OCI-LY1 (cell line): ENCODE measurements around the gene ARL10.

ENCODE experiments used
- H2AFZ ChIP-seq: fragments of 200-600 bp; sonication (generic), shearing (Covaris generic); 2 replicates; pipeline ENCODE4 v1.6.0; 2014; ENCODE audit warnings: antibody characterized with exemption, mild to moderate bottlenecking, low read length
- H3F3A ChIP-seq: fragments of 200-600 bp; sonication (generic), shearing (Covaris generic); 2 replicates; pipeline ENCODE4 v1.6.0; 2014; ENCODE audit warnings: mild to moderate bottlenecking, antibody characterized with exemption, low read length, moderate library complexity; ENCODE audit not compliant: insufficient read depth
- H3K27ac ChIP-seq: fragments of 200-600 bp; sonication (generic); 2 replicates; pipeline ENCODE4 v1.5.1; 2014; ENCODE audit warnings: low read length, mixed run types, mild to moderate bottlenecking, low read depth; ENCODE audit not compliant: poor library complexity, severe bottlenecking
- H3K27me3 ChIP-seq: fragments of 200-600 bp; sonication (generic); 2 replicates; pipeline ENCODE4 v1.6.0; 2014; ENCODE audit warnings: antibody characterized with exemption, mild to moderate bottlenecking, low read length, moderate library complexity; ENCODE audit not compliant: insufficient read depth
- H3K36me3 ChIP-seq: fragments of 200-600 bp; sonication (generic); 2 replicates; pipeline ENCODE4 v1.6.1; 2014; ENCODE audit warnings: mild to moderate bottlenecking, antibody characterized with exemption, low read length, moderate library complexity, mixed read lengths; ENCODE audit not compliant: insufficient read depth
- H3K4me1 ChIP-seq: fragments of 200-600 bp; sonication (generic); 2 replicates; pipeline ENCODE4 v1.5.1; 2014; ENCODE audit warnings: mild to moderate bottlenecking, low read length, moderate library complexity; ENCODE audit not compliant: insufficient read depth, severe bottlenecking
- H3K4me2 ChIP-seq: fragments of 200-600 bp; sonication (generic), shearing (Covaris generic); 2 replicates; pipeline ENCODE4 v1.6.1; 2014; ENCODE audit warnings: low read length
- H3K4me3 ChIP-seq: fragments of 200-600 bp; sonication (generic); 2 replicates; pipeline ENCODE4 v1.5.1; 2014; ENCODE audit warnings: low read length, low read depth, mild to moderate bottlenecking, mixed read lengths; ENCODE audit not compliant: poor library complexity, severe bottlenecking
- H3K79me2 ChIP-seq: fragments of 200-600 bp; shearing (Covaris generic); 2 replicates; pipeline ENCODE4 v1.6.1; 2016; ENCODE audit warnings: mixed run types, low read length, mixed read lengths; ENCODE audit not compliant: insufficient read depth
- H3K9ac ChIP-seq: fragments of 200-600 bp; sonication (generic), shearing (Covaris generic); 2 replicates; pipeline ENCODE4 v1.6.1; 2014; ENCODE audit warnings: mild to moderate bottlenecking, low read length, mixed read lengths
- H3K9me2 ChIP-seq: fragments of 200-600 bp; sonication (generic), shearing (Covaris generic); 2 replicates; pipeline ENCODE4 v1.6.1; 2014; ENCODE audit warnings: low read depth, mild to moderate bottlenecking, low read length, mixed read lengths
- H3K9me3 ChIP-seq: fragments of 200-600 bp; shearing (Covaris generic); 2 replicates; pipeline ENCODE4 v1.6.1; 2014; ENCODE audit warnings: low read length, mixed read lengths
- H4K20me1 ChIP-seq: fragments of 200-600 bp; sonication (generic), shearing (Covaris generic); 2 replicates; pipeline ENCODE4 v1.6.0; 2016; ENCODE audit warnings: mild to moderate bottlenecking, low read length; ENCODE audit not compliant: insufficient read depth
- EZH2 ChIP-seq: fragments of 200-600 bp; sonication (generic), shearing (Covaris generic); IDR thresholded peaks from 2 replicates; pipeline ENCODE4 v1.8.0; 2017; ENCODE audit warnings: borderline replicate concordance, mixed run types, mild to moderate bottlenecking, antibody characterized with exemption, low read length, moderate library complexity, mixed read lengths
- TF ChIP-seq, protein P1 (sequence below): fragments of 200-600 bp; sonication (generic), shearing (Covaris generic); IDR thresholded peaks from 2 replicates; pipeline ENCODE4 v1.5.1; 2017; ENCODE audit warnings: mild to moderate bottlenecking, antibody characterized with exemption, low read length, moderate library complexity, mixed read lengths

ARL10 gene

DNA sequence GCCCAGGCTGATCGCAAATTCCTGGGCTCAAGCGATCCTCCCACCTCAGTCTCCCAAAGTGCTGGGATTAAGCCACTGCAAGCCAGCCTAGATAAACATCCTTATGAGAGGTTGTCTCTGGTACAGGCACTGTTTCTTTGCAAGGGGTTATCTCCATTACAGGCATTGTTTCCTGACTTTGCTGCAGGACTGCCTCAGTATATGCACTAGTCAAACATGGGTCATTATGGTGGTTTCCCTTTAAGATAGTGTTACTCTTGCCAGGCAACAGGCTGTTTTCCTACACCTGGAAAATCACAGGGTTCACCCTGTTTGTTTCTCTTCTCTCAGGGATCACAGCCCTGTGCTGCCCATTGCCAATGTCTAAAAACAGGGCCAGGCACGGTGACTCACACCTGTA lies 58.9 kb downstream of the ARL10 start:
- H4K20me1 ChIP-seq: no peaks in the 10 kb centered on the region
- no peak overlapping the region for H2AFZ ChIP-seq
- H3K36me3 ChIP-seq: no peaks in the 10 kb centered on the region; the same call in 1 of the 2 replicates
- no peak overlapping the region for H3K4me2 ChIP-seq
- no peak overlapping the region for H3K4me3 ChIP-seq
- no peak overlapping the region for H3K9ac ChIP-seq
- peaks cover 6% of the 10 kb centered on the region; the same call in 1 of the 2 replicates for H3K27me3 ChIP-seq
- H3K27ac ChIP-seq: no peak overlapping the region
- no peaks in the 10 kb centered on the region for H3K4me1 ChIP-seq
- H3F3A ChIP-seq: no peaks in the 10 kb centered on the region
- no peaks in the 10 kb centered on the region for H3K79me2 ChIP-seq
- H3K9me2 ChIP-seq: no peaks in the 10 kb centered on the region
- TF ChIP-seq, protein P1, sequence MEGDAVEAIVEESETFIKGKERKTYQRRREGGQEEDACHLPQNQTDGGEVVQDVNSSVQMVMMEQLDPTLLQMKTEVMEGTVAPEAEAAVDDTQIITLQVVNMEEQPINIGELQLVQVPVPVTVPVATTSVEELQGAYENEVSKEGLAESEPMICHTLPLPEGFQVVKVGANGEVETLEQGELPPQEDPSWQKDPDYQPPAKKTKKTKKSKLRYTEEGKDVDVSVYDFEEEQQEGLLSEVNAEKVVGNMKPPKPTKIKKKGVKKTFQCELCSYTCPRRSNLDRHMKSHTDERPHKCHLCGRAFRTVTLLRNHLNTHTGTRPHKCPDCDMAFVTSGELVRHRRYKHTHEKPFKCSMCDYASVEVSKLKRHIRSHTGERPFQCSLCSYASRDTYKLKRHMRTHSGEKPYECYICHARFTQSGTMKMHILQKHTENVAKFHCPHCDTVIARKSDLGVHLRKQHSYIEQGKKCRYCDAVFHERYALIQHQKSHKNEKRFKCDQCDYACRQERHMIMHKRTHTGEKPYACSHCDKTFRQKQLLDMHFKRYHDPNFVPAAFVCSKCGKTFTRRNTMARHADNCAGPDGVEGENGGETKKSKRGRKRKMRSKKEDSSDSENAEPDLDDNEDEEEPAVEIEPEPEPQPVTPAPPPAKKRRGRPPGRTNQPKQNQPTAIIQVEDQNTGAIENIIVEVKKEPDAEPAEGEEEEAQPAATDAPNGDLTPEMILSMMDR: no peak
- no peak for TF ChIP-seq EZH2
- peaks cover 8% of the 10 kb centered on the region; the same call in 1 of the 2 replicates for H3K9me3 ChIP-seq

DNA sequence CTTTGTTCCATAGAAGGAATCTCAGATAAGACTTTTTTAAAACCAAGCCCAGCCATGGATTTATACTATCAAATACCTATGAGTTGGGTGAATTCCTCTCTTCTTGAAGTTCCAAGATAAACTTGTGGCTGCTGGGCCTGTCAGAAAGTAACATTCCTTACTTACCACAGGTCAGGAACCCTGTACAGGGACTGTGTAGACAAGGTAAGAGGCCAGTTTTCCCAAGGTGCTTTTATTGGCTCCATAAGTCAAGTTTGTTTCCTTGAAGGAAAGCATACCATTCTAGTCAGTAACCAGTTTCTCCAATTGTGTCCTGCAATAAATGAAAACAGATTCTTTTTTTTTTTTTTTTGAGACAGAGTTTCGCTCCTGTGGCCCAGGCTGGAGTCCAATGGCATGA lies 59.9 kb downstream of the ARL10 start:
- Histone ChIP-seq H3K4me3 (no peak overlapping the region), H3K4me2 (no peak overlapping the region), H4K20me1 (no peaks in the 10 kb centered on the region)

DNA sequence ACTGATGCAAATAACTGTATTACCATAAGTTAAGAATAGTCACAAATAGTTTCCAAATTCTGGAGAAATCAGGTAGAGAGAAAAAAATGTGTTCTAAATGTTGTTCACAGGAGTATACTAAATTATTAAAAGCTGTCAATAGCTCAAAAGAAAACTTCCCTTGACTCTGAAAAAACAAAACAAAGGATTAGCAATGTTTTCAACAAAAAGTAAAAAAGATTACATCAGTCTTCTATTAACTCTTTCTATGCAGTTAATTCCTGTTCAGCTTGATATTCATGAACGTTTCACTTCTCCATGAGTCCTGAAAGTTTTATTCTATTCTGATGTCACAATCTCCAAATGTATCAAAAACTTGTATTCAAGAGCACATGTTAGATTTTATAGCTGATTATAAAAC lies 60.5 kb downstream of the ARL10 start:
- no peak overlapping the region for H3K9ac ChIP-seq
- no peak overlapping the region for H3K27ac ChIP-seq
- H3F3A ChIP-seq: no peaks in the 10 kb centered on the region
- H3K4me2 ChIP-seq: no peak overlapping the region
- H2AFZ ChIP-seq: no peak overlapping the region
- H3K4me3 ChIP-seq: no peak overlapping the region
- H3K79me2 ChIP-seq: no peaks in the 10 kb centered on the region
- peaks cover 15% of the 10 kb centered on the region for H3K4me1 ChIP-seq
- TF ChIP-seq EZH2: no peak
- TF ChIP-seq, protein P1: no peak
- H3K27me3 ChIP-seq: peaks cover 5% of the 10 kb centered on the region; the same call in 1 of the 2 replicates
- no peaks in the 10 kb centered on the region; the same call in 1 of the 2 replicates for H3K36me3 ChIP-seq
- no peaks in the 10 kb centered on the region for H4K20me1 ChIP-seq
- peaks cover 8% of the 10 kb centered on the region; the same call in 1 of the 2 replicates for H3K9me3 ChIP-seq
- no peaks in the 10 kb centered on the region for H3K9me2 ChIP-seq

More for the DNA sequence above, 59.9 kb downstream of the ARL10 start:
- Histone ChIP-seq H3K9me2 (no peaks in the 10 kb centered on the region), H2AFZ (no peak overlapping the region), H3K27ac (no peak overlapping the region), H3K79me2 (no peaks in the 10 kb centered on the region), H3K36me3 (no peaks in the 10 kb centered on the region; the same call in 1 of the 2 replicates), H3K9me3 (peaks cover 8% of the 10 kb centered on the region; the same call in 1 of the 2 replicates), H3F3A (no peaks in the 10 kb centered on the region), H3K4me1 (peaks cover 9% of the 10 kb centered on the region), H3K9ac (no peak overlapping the region), H3K27me3 (peaks cover 6% of the 10 kb centered on the region; the same call in 1 of the 2 replicates)
- TF ChIP-seq, protein P1: no peak
- no peak for TF ChIP-seq EZH2
